ENCODE data around the gene INSR. TPM values are rescaled to one million over a fixed set of nuclear protein-coding genes. Genes with fewer than 3 reads are reported as not detected.

Gene INSR
- total RNA-seq, 4 donors from 2014 or later, result 134 to 252 (median 164) TPM

- intact Hi-C loops (cut with DNase I; ENCODE audit: low total_unique reads) (no loop called here), in situ Hi-C loops (cut with MboI; ENCODE audit: low pct_ligation_motif_present in 1 of 4, low pct_unique_long_range_greater_than_20kb in 1 of 4, low sequenced_read_pairs in 3 of 4) (loop anchor here in 2 of 4 donors (10.0 to 25.0 kb wide), 2 partner anchors 95 to 103 kb away; partner anchors contain the start of gene INSR (in 2 of the 2))
- H3K27ac ChIP-seq, result peak overlapping the region in 1 of 4 donors; percentile 2
These were observed 102.1 kb downstream of the INSR start for GRCh38 chr19:7191946-7192691.

GRCh38 chr19:7188698-7189629 is 105.2 kb downstream of the INSR start:
- no peak for DNase-seq
- in situ Hi-C loops (cut with MboI; ENCODE audit: low pct_ligation_motif_present in 1 of 4, low pct_unique_long_range_greater_than_20kb in 1 of 4, low sequenced_read_pairs in 3 of 4) (loop anchor here in 1 of 4 donors (25.0 kb wide), 1 partner anchor 98 kb away; the partner anchor contains the start of gene INSR), intact Hi-C loops (cut with DNase I; ENCODE audit: low total_unique reads) (no loop called here)
- WGBS, 2 donors (ENCODE audit: low coverage in 1 of 2), result 83 to 87% methylated on average over 4 to 12 of the region's 12 CpGs
- Histone ChIP-seq H3K4me3 (no peak overlapping the region), H3K27ac (peak overlapping the region in 2 of 4 donors; percentile 20 to 43), H3K4me1 (peaks cover 2 to 35% (median 5%) of the 10 kb centered on the region in 4 donors), H3K36me3 (no peaks in the 10 kb centered on the region), H3K27me3 (no peaks in the 10 kb centered on the region), H3K9me3 (no peaks in the 10 kb centered on the region)
- no peak for TF ChIP-seq EP300 (IDR thresholded peaks at IDR 0.05; ENCODE audit: low read depth)
- TF ChIP-seq POLR2A (IDR thresholded peaks at IDR 0.05), result no peak
- TF ChIP-seq POLR2AphosphoS5 (IDR thresholded peaks at IDR 0.05), result no peak
- no peak for TF ChIP-seq CTCF (IDR thresholded peaks at IDR 0.05)

More at GRCh38 chr19:7191946-7192691, 102.1 kb downstream of the INSR start:
- no peaks in the 10 kb centered on the region for H3K27me3 ChIP-seq
- no peak for TF ChIP-seq EP300 (IDR thresholded peaks at IDR 0.05; ENCODE audit: low read depth)
- H3K4me3 ChIP-seq, result no peak overlapping the region
- H3K36me3 ChIP-seq, result no peaks in the 10 kb centered on the region
- DNase-seq, result peak; percentile 19
- peaks cover 4 to 32% (median 4%) of the 10 kb centered on the region in 4 donors for H3K4me1 ChIP-seq
- no peaks in the 10 kb centered on the region for H3K9me3 ChIP-seq
- 72% methylated on average over 4 to 7 of the region's 7 CpGs for WGBS, 2 donors (ENCODE audit: low coverage in 1 of 2)

- Histone ChIP-seq H3K27ac (peak overlapping the region in 2 of 4 donors; percentile 20 to 43), H3K27me3 (no peaks in the 10 kb centered on the region), H3K4me3 (no peak overlapping the region), H3K4me1 (peaks cover 6 to 47% (median 14%) of the 10 kb centered on the region in 4 donors), H3K9me3 (no peaks in the 10 kb centered on the region), H3K36me3 (no peaks in the 10 kb centered on the region)
- intact Hi-C loops (cut with DNase I; ENCODE audit: low total_unique reads), result no loop called here
- in situ Hi-C loops (cut with MboI; ENCODE audit: low pct_ligation_motif_present in 1 of 4, low pct_unique_long_range_greater_than_20kb in 1 of 4, low sequenced_read_pairs in 3 of 4), result loop anchor here in 1 of 4 donors (25.0 kb wide), 1 partner anchor 100 kb away; the partner anchor contains the start of gene INSR
- no peak for TF ChIP-seq POLR2AphosphoS5 (IDR thresholded peaks at IDR 0.05)
- no peak for TF ChIP-seq POLR2A (IDR thresholded peaks at IDR 0.05)
- no peak for TF ChIP-seq EP300 (IDR thresholded peaks at IDR 0.05; ENCODE audit: low read depth)
- TF ChIP-seq CTCF (IDR thresholded peaks at IDR 0.05), result no peak
- peak; percentile 41 for DNase-seq
- 80 to 85% methylated on average over 1 to 10 of the region's 10 CpGs for WGBS, 2 donors (ENCODE audit: low coverage in 1 of 2)
These were observed 106.4 kb downstream of the INSR start for GRCh38 chr19:7187605-7188339.

GRCh38 chr19:7182489-7182888 is 111.7 kb downstream of the INSR start:
- intact Hi-C loops (cut with DNase I; ENCODE audit: low total_unique reads) (no loop called here), in situ Hi-C loops (cut with MboI; ENCODE audit: low pct_ligation_motif_present in 1 of 4, low pct_unique_long_range_greater_than_20kb in 1 of 4, low sequenced_read_pairs in 3 of 4) (loop anchor here in 1 of 4 donors (25.0 kb wide), 1 partner anchor 105 kb away; the partner anchor contains the start of gene INSR)
- no peak for TF ChIP-seq CTCF (IDR thresholded peaks at IDR 0.05)
- TF ChIP-seq POLR2AphosphoS5 (IDR thresholded peaks at IDR 0.05), result no peak
- TF ChIP-seq EP300 (IDR thresholded peaks at IDR 0.05; ENCODE audit: low read depth), result no peak
- no peak for TF ChIP-seq POLR2A (IDR thresholded peaks at IDR 0.05)
- DNase-seq, result no peak
- Histone ChIP-seq H3K36me3 (no peaks in the 10 kb centered on the region), H3K9me3 (no peaks in the 10 kb centered on the region), H3K27ac (peak overlapping the region; percentile 78 to 87 (median 80)), H3K27me3 (no peaks in the 10 kb centered on the region), H3K4me3 (no peak overlapping the region), H3K4me1 (peaks cover 25 to 72% (median 48%) of the 10 kb centered on the region in 4 donors)
- WGBS, 2 donors (ENCODE audit: low coverage in 1 of 2), result 77 to 79% methylated on average over 5 of the region's 5 CpGs

Data from transverse colon (tissue), 4 donors.